ENCODE results near the gene MYZAP.

The MYZAP gene

GRCh38 chr15:57676585-57676984 is 84.9 kb downstream of the MYZAP start:
- no peak overlapping the region for H3K4me3 ChIP-seq (ENCODE audit: low read length)
- no peak overlapping the region for H3K9ac ChIP-seq (ENCODE audit: low read length)
- H3K36me3 ChIP-seq (ENCODE audit: control insufficient read depth, insufficient read depth, low read length): no peaks in the 10 kb centered on the region
- no peaks in the 10 kb centered on the region for H3K9me3 ChIP-seq (ENCODE audit: control insufficient read depth, low read length)
- no peaks in the 10 kb centered on the region for H3K27me3 ChIP-seq (ENCODE audit: control insufficient read depth, insufficient read depth, low read length)
- H3K4me1 ChIP-seq (ENCODE audit: control insufficient read depth, insufficient read depth, low read length): peaks cover 32% of the 10 kb centered on the region

- Histone ChIP-seq H3K9ac (ENCODE audit: low read length) (no peak overlapping the region), H3K4me1 (ENCODE audit: control insufficient read depth, insufficient read depth, low read length) (peaks cover 32% of the 10 kb centered on the region), H3K36me3 (ENCODE audit: control insufficient read depth, insufficient read depth, low read length) (no peaks in the 10 kb centered on the region), H3K27me3 (ENCODE audit: control insufficient read depth, insufficient read depth, low read length) (no peaks in the 10 kb centered on the region), H3K4me3 (ENCODE audit: low read length) (no peak overlapping the region), H3K9me3 (ENCODE audit: control insufficient read depth, low read length) (no peaks in the 10 kb centered on the region)
Observed at GRCh38 chr15:57677204-57677603, 85.5 kb downstream of the MYZAP start.

- peaks cover 20% of the 10 kb centered on the region for H3K4me1 ChIP-seq (ENCODE audit: control insufficient read depth, insufficient read depth, low read length)
- H3K36me3 ChIP-seq (ENCODE audit: control insufficient read depth, insufficient read depth, low read length): peaks cover 4% of the 10 kb centered on the region
- no peak overlapping the region for H3K9ac ChIP-seq (ENCODE audit: low read length)
- H3K27me3 ChIP-seq (ENCODE audit: control insufficient read depth, insufficient read depth, low read length): no peaks in the 10 kb centered on the region
- H3K4me3 ChIP-seq (ENCODE audit: low read length): no peak overlapping the region
- no peaks in the 10 kb centered on the region for H3K9me3 ChIP-seq (ENCODE audit: control insufficient read depth, low read length)
Observed at GRCh38 chr15:57680021-57680420, 88.3 kb downstream of the MYZAP start.

- Histone ChIP-seq H3K36me3 (ENCODE audit: control insufficient read depth, insufficient read depth, low read length) (peaks cover 4% of the 10 kb centered on the region), H3K9me3 (ENCODE audit: control insufficient read depth, low read length) (no peaks in the 10 kb centered on the region), H3K27me3 (ENCODE audit: control insufficient read depth, insufficient read depth, low read length) (no peaks in the 10 kb centered on the region), H3K4me1 (ENCODE audit: control insufficient read depth, insufficient read depth, low read length) (peaks cover 14% of the 10 kb centered on the region), H3K9ac (ENCODE audit: low read length) (no peak overlapping the region), H3K4me3 (ENCODE audit: low read length) (no peak overlapping the region)
Observed at GRCh38 chr15:57681011-57681410, 89.3 kb downstream of the MYZAP start.

GRCh38 chr15:57683481-57683880 is 91.8 kb downstream of the MYZAP start:
- no peaks in the 10 kb centered on the region for H3K27me3 ChIP-seq (ENCODE audit: control insufficient read depth, insufficient read depth, low read length)
- H3K9ac ChIP-seq (ENCODE audit: low read length): no peak overlapping the region
- peaks cover 14% of the 10 kb centered on the region for H3K4me1 ChIP-seq (ENCODE audit: control insufficient read depth, insufficient read depth, low read length)
- H3K4me3 ChIP-seq (ENCODE audit: low read length): no peak overlapping the region
- H3K36me3 ChIP-seq (ENCODE audit: control insufficient read depth, insufficient read depth, low read length): peaks cover 4% of the 10 kb centered on the region
- no peaks in the 10 kb centered on the region for H3K9me3 ChIP-seq (ENCODE audit: control insufficient read depth, low read length)

- no peaks in the 10 kb centered on the region for H3K9me3 ChIP-seq (ENCODE audit: control insufficient read depth, low read length)
- no peak overlapping the region for H3K4me3 ChIP-seq (ENCODE audit: low read length)
- no peaks in the 10 kb centered on the region for H3K27me3 ChIP-seq (ENCODE audit: control insufficient read depth, insufficient read depth, low read length)
- peaks cover 4% of the 10 kb centered on the region for H3K36me3 ChIP-seq (ENCODE audit: control insufficient read depth, insufficient read depth, low read length)
- H3K9ac ChIP-seq (ENCODE audit: low read length): no peak overlapping the region
- H3K4me1 ChIP-seq (ENCODE audit: control insufficient read depth, insufficient read depth, low read length): peaks cover 14% of the 10 kb centered on the region
Observed at GRCh38 chr15:57684491-57685151, 92.9 kb downstream of the MYZAP start.

- Histone ChIP-seq H3K9me3 (ENCODE audit: control insufficient read depth, low read length) (no peaks in the 10 kb centered on the region), H3K4me3 (ENCODE audit: low read length) (no peak overlapping the region), H3K27me3 (ENCODE audit: control insufficient read depth, insufficient read depth, low read length) (no peaks in the 10 kb centered on the region), H3K36me3 (ENCODE audit: control insufficient read depth, insufficient read depth, low read length) (peaks cover 4% of the 10 kb centered on the region), H3K9ac (ENCODE audit: low read length) (no peak overlapping the region), H3K4me1 (ENCODE audit: control insufficient read depth, insufficient read depth, low read length) (peaks cover 10% of the 10 kb centered on the region)
Observed at GRCh38 chr15:57685306-57686095, 93.8 kb downstream of the MYZAP start.

GRCh38 chr15:57686657-57687056 is 95.0 kb downstream of the MYZAP start:
- peaks cover 3% of the 10 kb centered on the region for H3K4me1 ChIP-seq (ENCODE audit: control insufficient read depth, insufficient read depth, low read length)
- H3K9ac ChIP-seq (ENCODE audit: low read length): no peak overlapping the region
- peaks cover 4% of the 10 kb centered on the region for H3K36me3 ChIP-seq (ENCODE audit: control insufficient read depth, insufficient read depth, low read length)
- H3K9me3 ChIP-seq (ENCODE audit: control insufficient read depth, low read length): no peaks in the 10 kb centered on the region
- no peaks in the 10 kb centered on the region for H3K27me3 ChIP-seq (ENCODE audit: control insufficient read depth, insufficient read depth, low read length)
- H3K4me3 ChIP-seq (ENCODE audit: low read length): no peak overlapping the region

GRCh38 chr15:57690341-57690966 is 98.8 kb downstream of the MYZAP start:
- peaks cover 3% of the 10 kb centered on the region for H3K4me1 ChIP-seq (ENCODE audit: control insufficient read depth, insufficient read depth, low read length)
- H3K36me3 ChIP-seq (ENCODE audit: control insufficient read depth, insufficient read depth, low read length): no peaks in the 10 kb centered on the region
- no peaks in the 10 kb centered on the region for H3K9me3 ChIP-seq (ENCODE audit: control insufficient read depth, low read length)
- no peaks in the 10 kb centered on the region for H3K27me3 ChIP-seq (ENCODE audit: control insufficient read depth, insufficient read depth, low read length)
- H3K9ac ChIP-seq (ENCODE audit: low read length): no peak overlapping the region
- H3K4me3 ChIP-seq (ENCODE audit: low read length): no peak overlapping the region

GRCh38 chr15:57691082-57691481 is 99.4 kb downstream of the MYZAP start:
- H3K4me1 ChIP-seq (ENCODE audit: control insufficient read depth, insufficient read depth, low read length): no peaks in the 10 kb centered on the region
- H3K9me3 ChIP-seq (ENCODE audit: control insufficient read depth, low read length): no peaks in the 10 kb centered on the region
- no peak overlapping the region for H3K4me3 ChIP-seq (ENCODE audit: low read length)
- no peak overlapping the region for H3K9ac ChIP-seq (ENCODE audit: low read length)
- H3K36me3 ChIP-seq (ENCODE audit: control insufficient read depth, insufficient read depth, low read length): no peaks in the 10 kb centered on the region
- no peaks in the 10 kb centered on the region for H3K27me3 ChIP-seq (ENCODE audit: control insufficient read depth, insufficient read depth, low read length)

GRCh38 chr15:57692709-57693108 is 101.0 kb downstream of the MYZAP start:
- no peaks in the 10 kb centered on the region for H3K27me3 ChIP-seq (ENCODE audit: control insufficient read depth, insufficient read depth, low read length)

GRCh38 chr15:57694279-57694678 is 102.6 kb downstream of the MYZAP start:
- H3K4me3 ChIP-seq (ENCODE audit: low read length): no peak overlapping the region
- no peaks in the 10 kb centered on the region for H3K27me3 ChIP-seq (ENCODE audit: control insufficient read depth, insufficient read depth, low read length)
- H3K4me1 ChIP-seq (ENCODE audit: control insufficient read depth, insufficient read depth, low read length): no peaks in the 10 kb centered on the region
- H3K9me3 ChIP-seq (ENCODE audit: control insufficient read depth, low read length): no peaks in the 10 kb centered on the region
- H3K36me3 ChIP-seq (ENCODE audit: control insufficient read depth, insufficient read depth, low read length): no peaks in the 10 kb centered on the region
- no peak overlapping the region for H3K9ac ChIP-seq (ENCODE audit: low read length)

More at GRCh38 chr15:57692709-57693108, 101.0 kb downstream of the MYZAP start:
- no peak overlapping the region for H3K4me3 ChIP-seq (ENCODE audit: low read length)
- H3K9me3 ChIP-seq (ENCODE audit: control insufficient read depth, low read length): no peaks in the 10 kb centered on the region
- H3K36me3 ChIP-seq (ENCODE audit: control insufficient read depth, insufficient read depth, low read length): no peaks in the 10 kb centered on the region
- H3K4me1 ChIP-seq (ENCODE audit: control insufficient read depth, insufficient read depth, low read length): no peaks in the 10 kb centered on the region
- no peak overlapping the region for H3K9ac ChIP-seq (ENCODE audit: low read length)

Data from mucosa of stomach (tissue), 1 donor.